ENCODE results near the gene MARCKSL1.
A peak's percentile ranks its signal among the peaks of the same experiment; 100 is the strongest.

The MARCKSL1 gene

DNA sequence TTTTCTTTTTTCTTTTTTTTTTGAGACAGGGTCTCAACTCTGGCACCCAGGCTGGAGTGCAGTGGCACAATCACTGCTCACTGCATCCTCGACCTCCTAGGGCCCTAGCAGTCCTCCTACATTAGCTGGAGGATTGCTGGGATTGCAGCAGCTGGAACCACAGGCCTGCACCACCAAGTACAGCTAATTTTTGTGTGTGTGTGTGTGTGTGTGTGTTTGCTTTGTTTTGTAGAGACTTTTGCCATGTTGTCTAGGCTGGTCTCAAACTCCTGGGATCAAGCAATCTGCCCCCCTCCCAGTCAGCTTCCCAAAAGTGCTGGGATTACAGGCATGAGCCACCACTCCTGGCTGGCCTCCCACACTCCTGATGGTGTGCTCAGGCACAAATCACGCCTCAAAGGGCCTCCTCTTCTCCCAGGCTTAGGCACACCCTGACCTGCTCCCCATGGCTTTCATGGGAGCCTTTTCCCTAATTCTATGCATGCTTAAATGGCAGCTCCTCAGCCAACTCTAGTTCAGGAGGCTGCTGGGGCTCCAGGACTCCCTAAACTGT lies 16.9 kb upstream of the MARCKSL1 start:
- DNase-seq (ENCODE audit: low read depth): peak; percentile 56
- H3K4me3 ChIP-seq (ENCODE audit: low read depth, low read length): no peak overlapping the region
- no peak for TF ChIP-seq CTCF (conservative IDR thresholded peaks at IDR 0.05; ENCODE audit: low read depth, low read length)

DNA sequence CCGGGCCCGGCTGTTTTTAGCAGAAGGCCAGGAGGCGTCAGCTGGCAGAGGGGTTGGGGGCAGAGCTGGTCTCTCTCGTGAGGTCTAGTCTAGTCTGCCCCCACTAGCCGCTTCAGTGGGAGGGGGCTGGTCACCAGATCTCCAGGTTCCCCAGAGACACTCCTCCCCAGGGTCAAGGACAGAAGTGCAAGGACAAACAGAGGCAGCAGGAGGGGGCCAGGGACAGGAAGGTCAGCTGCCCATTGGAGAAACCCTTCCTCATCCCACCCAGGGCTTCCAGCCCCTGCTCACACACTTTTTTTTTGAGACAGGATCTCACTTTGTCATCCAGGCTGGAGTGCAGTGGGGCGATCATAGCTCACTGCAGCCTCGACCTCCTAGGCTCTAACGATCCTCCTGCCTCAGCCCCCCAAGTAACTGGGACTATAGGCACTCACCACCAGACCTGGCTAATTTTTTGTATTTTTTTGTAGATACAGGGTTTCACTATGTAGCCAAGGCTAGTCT lies 16.3 kb upstream of the MARCKSL1 start:
- H3K4me3 ChIP-seq (ENCODE audit: low read depth, low read length): peak overlapping the region; percentile 60
- no peak for TF ChIP-seq CTCF (conservative IDR thresholded peaks at IDR 0.05; ENCODE audit: low read depth, low read length)

DNA sequence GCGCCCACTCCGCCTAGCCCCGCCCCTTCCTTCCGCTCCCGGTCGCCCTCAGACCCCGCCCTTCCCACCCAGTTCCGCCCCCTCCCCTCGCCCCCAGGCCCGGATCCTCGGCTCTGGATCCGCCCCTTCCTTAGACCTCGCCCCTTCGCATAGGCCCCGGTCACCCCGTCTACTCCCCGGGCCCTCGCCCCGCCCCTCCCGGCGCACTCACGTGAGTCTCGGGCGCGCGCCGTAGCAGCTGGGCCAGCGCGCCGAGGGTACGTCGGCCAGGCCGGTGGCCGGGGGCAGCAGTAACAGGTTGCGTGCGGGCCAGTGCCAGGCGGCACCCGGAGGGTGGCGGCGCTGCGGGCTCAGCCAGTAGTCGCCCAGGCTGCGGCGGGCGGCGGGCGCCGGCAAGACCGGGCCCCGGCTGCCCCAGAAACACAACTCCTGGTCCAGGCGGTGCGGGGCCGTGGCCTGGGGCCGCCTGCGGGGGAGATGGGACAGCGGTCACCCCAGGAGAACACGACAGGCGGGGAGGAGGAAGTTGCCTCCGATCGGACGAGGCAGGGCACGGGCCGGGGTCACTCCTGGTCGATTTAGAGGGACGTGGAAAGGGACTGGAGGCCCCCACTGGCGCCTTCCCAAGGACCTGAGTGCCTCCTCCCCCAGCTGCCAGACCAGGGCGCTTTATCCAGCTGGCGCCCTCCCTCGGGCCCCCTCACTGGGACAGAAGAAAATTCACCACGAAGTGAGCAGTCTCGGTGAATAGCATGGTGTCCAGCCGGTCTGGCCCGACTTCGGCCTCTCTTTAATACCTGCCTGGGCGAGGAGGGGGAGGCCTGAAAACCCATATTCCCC lies 15.6 kb upstream of the MARCKSL1 start:
- TF ChIP-seq CTCF (conservative IDR thresholded peaks at IDR 0.05; ENCODE audit: low read depth, low read length): peak; percentile 19
- DNase-seq (ENCODE audit: low read depth): peak; percentile 92
- peak overlapping the region; percentile 60 for H3K4me3 ChIP-seq (ENCODE audit: low read depth, low read length)

More for the DNA sequence above, 16.3 kb upstream of the MARCKSL1 start:
- DNase-seq (ENCODE audit: low read depth): no peak

GRCh38 chr1:32350785-32351398 lies 14.9 kb upstream of the MARCKSL1 start:
- H3K4me3 ChIP-seq (ENCODE audit: low read depth, low read length): peak overlapping the region; percentile 60
- peak; percentile 74 for DNase-seq (ENCODE audit: low read depth)
- TF ChIP-seq CTCF (conservative IDR thresholded peaks at IDR 0.05; ENCODE audit: low read depth, low read length): peak; percentile 55

DNA sequence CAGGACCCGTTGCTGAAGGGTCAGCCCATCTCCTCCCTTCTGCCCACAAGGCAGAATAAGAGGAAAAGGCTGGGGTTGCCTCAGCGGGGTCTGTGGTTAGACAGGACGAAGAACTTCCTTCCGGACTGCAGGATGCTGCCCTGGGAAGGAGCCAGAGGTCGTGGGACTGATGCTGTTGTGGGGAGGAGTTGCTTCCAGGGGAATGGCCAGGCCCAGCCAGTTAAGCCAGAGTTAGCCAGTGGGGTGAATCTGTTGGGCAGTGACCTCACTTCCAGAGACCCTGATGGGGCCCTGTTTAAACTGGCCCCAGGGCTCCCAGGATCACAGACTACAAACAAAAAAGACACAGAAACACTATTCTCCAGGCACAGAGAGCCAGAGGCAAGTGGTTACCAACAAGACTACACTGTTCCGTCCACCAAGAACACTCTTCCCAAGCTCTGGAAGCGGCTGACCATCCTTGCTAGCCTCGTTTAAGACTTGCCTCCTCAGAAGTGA lies 13.2 kb upstream of the MARCKSL1 start:
- peak; percentile 95 for DNase-seq (ENCODE audit: low read depth)
- H3K4me3 ChIP-seq (ENCODE audit: low read depth, low read length): no peak overlapping the region
- no peak for TF ChIP-seq CTCF (conservative IDR thresholded peaks at IDR 0.05; ENCODE audit: low read depth, low read length)

DNA sequence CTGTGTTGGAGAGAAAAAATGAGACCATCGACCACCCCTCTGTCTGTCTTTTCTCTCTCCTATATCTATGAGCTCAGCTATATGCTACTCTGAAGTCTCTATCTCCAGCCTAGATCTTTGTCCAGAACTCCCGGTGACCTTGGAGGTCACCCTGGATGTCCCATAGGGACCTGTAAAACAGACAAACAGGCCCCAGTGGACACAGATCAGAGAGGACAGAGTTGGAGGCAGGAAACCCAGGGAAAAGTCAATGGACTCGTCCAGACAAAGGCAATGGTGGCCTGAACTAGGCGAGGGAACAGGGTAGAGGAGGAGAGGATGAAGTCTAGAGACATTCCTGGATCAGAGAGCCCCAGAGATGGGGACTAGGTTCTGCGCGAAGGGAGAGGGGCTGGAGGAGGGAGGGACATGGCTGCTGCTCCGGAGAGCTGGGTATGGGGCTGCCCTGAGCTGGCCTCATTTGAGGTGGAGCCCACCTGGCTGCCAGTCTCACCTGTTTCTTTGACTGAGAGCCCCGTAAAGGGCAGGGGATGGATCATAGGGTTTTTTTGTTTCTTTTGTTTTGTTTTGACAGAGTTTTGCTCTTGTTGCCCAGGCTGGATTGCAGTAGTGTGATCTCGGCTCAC lies 10.6 kb upstream of the MARCKSL1 start:
- no peak for TF ChIP-seq CTCF (conservative IDR thresholded peaks at IDR 0.05; ENCODE audit: low read depth, low read length)
- no peak overlapping the region for H3K4me3 ChIP-seq (ENCODE audit: low read depth, low read length)
- no peak for DNase-seq (ENCODE audit: low read depth)

Measured in choroid plexus epithelial cell (primary cell).